Aorta (tissue), 4 donors: ENCODE measurements around the gene SMC5. TPM values are rescaled to one million over a fixed set of nuclear protein-coding genes. Genes with fewer than 3 reads are reported as not detected.

Experiments used
- polyA plus RNA-seq, 2 donors: library from polyadenylated mRNA; stranded (reverse); fragments of 200-250 nt; gene quantifications; one replicate each; pipeline ENCODE4 v1.2.3, GENCODE V29; 2013
- total RNA-seq, 2 donors: library from RNA; stranded (reverse); fragmentation: NEBNext Ultra II Directional; extraction: Animal tissue kit (Norgen Biotek cat#: 25700); gene quantifications; one replicate each; pipeline ENCODE4 v1.2.1, GENCODE V29; 2021
- donor health status: healthy with polysubstance abuse.
- donor health status: Bipolar disorder and iron deficiency.
- donor health status: DM: no; HTN: no; CAD: no.
- donor health status: DM: yes; HTN: yes; CAD: no.

SMC5 gene
- total and polyA plus RNA-seq, 4 donors: 10.3 to 37.0 (median 27.7) TPM

Other genes with a start within 250 kb of the SMC5 start
- 10 to 100 TPM in 1 of 2 donors, 1 to 10 TPM in 1; 5.9 to 14.6 TPM for gene MAMDC2, start 215.1 kb upstream of the SMC5 start, total RNA-seq
- 1 to 10 TPM; 2.0 to 6.5 TPM for gene MAMDC2, start 215.1 kb upstream of the SMC5 start, polyA plus RNA-seq
- gene KLF9, start 155.7 kb downstream of the SMC5 start, total RNA-seq: 100 to 1,000 TPM in 1 of 2 donors, 10 to 100 TPM in 1; 38.4 to 122 TPM
- gene KLF9, start 155.7 kb downstream of the SMC5 start, polyA plus RNA-seq: 10 to 100 TPM; 31.4 to 53.3 TPM